Neural progenitor cell (in vitro differentiated cells): ENCODE results near the gene NEU1. TPM values are rescaled to one million over a fixed set of nuclear protein-coding genes. Genes with fewer than 3 reads are reported as not detected.
"Not testable (repeated sequence)": the region's sequence is repeated elsewhere in the genome, so short reads cannot be mapped to it uniquely, and the experiment has no call there.

ENCODE experiments used
- DNase-seq: peaks from one replicate; pipeline ENCODE4 v3.0.0-alpha.2; 2016; ENCODE audit warnings: low spot score
- H2AFZ ChIP-seq: fragments of 200-600 bp; sonication (generic); replicated peaks from 2 replicates; pipeline ENCODE4 v1.6.1; 2016; ENCODE audit warnings: antibody characterized with exemption
- H3F3A ChIP-seq: fragments of 200-600 bp; sonication (generic); 2 replicates; pipeline ENCODE4 v1.6.1; 2016; ENCODE audit warnings: antibody characterized with exemption, low read depth
- H3K27ac ChIP-seq: fragments of 200-600 bp; sonication (generic); 2 replicates; pipeline ENCODE4 v1.5.1; 2016; ENCODE audit warnings: mild to moderate bottlenecking
- H3K27me3 ChIP-seq: fragments of 200-600 bp; sonication (generic); 2 replicates; pipeline ENCODE4 v1.6.1; 2016; ENCODE audit warnings: mild to moderate bottlenecking, moderate library complexity
- H3K36me3 ChIP-seq: fragments of 200-600 bp; sonication (generic); 2 replicates; pipeline ENCODE4 v1.5.1; 2016
- H3K4me1 ChIP-seq: fragments of 200-600 bp; sonication (generic); 2 replicates; pipeline ENCODE4 v1.6.1; 2016; ENCODE audit warnings: mixed run types
- H3K4me2 ChIP-seq: fragments of 200-600 bp; sonication (generic); 2 replicates; pipeline ENCODE4 v1.6.1; 2016
- H3K4me3 ChIP-seq: fragments of 200-600 bp; sonication (generic); 2 replicates; pipeline ENCODE4 v1.5.1; 2016
- H3K79me2 ChIP-seq: fragments of 200-600 bp; sonication (generic); 2 replicates; pipeline ENCODE4 v1.6.1; 2016; ENCODE audit warnings: low read depth
- H3K9ac ChIP-seq: fragments of 200-600 bp; sonication (generic); 2 replicates; pipeline ENCODE4 v1.6.1; 2016
- H3K9me3 ChIP-seq: fragments of 200-600 bp; sonication (generic); 2 replicates; pipeline ENCODE4 v1.5.1; 2016; ENCODE audit warnings: low read depth
- H4K20me1 ChIP-seq: fragments of 200-600 bp; sonication (generic); 2 replicates; pipeline ENCODE4 v1.6.1; 2016; ENCODE audit warnings: low read depth
- H3K27ac Mint-ChIP-seq: 3 replicates; pipeline ENCODE4 v1.8.0; 2021; ENCODE audit warnings: mixed read lengths
- H3K27me3 Mint-ChIP-seq: 2 replicates; pipeline ENCODE4 v1.8.0; 2022; ENCODE audit warnings: low read depth, mild to moderate bottlenecking, inconsistent platforms, moderate library complexity, mixed read lengths; ENCODE audit not compliant: insufficient read depth
- H3K36me3 Mint-ChIP-seq: 3 replicates; pipeline ENCODE4 v1.8.0; 2021; ENCODE audit warnings: mixed read lengths
- H3K4me1 Mint-ChIP-seq: 3 replicates; pipeline ENCODE4 v1.8.0; 2021; ENCODE audit warnings: mixed read lengths
- H3K4me3 Mint-ChIP-seq: 3 replicates; pipeline ENCODE4 v1.8.0; 2021; ENCODE audit warnings: mild to moderate bottlenecking, moderate library complexity, mixed read lengths
- H3K9me3 Mint-ChIP-seq: 3 replicates; pipeline ENCODE4 v1.8.0; 2020; ENCODE audit warnings: mixed read lengths
- CTCF ChIP-seq: fragments of 200-600 bp; sonication (generic); IDR thresholded peaks from 2 replicates; pipeline ENCODE4 v1.5.1; 2017; ENCODE audit warnings: antibody characterized with exemption, mild to moderate bottlenecking
- EZH2 ChIP-seq: fragments of 200-600 bp; sonication (generic); IDR thresholded peaks from 2 replicates; pipeline ENCODE4 v1.6.1; 2017; ENCODE audit warnings: antibody characterized with exemption, mild to moderate bottlenecking, moderate library complexity
- EZH2phosphoT487 ChIP-seq: fragments of 200-600 bp; sonication (generic); IDR thresholded peaks from 2 replicates; pipeline ENCODE4 v1.6.1; 2017; ENCODE audit warnings: antibody characterized with exemption
- small RNA-seq: library from RNA; depleted of rRNA; stranded (forward); fragments of <200 nt; gene quantifications from one replicate; pipeline ENCODE3, GENCODE V24; 2015
- total RNA-seq: library from RNA; depleted of rRNA; stranded (reverse); fragments of >200 nt; gene quantifications from 2 replicates; pipeline ENCODE4 v1.2.3, GENCODE V29; 2015; ENCODE audit warnings: low replicate concordance

Gene NEU1
- total RNA-seq, 1 donor from 2014 or later = 17.4 TPM

- DNase-seq = no peak
- H3K4me1 Mint-ChIP-seq = peaks cover 10% of the 10 kb centered on the region
- peaks cover 35% of the 10 kb centered on the region for H3F3A ChIP-seq
- H3K27me3 ChIP-seq = no peaks in the 10 kb centered on the region
- H3K4me3 Mint-ChIP-seq = no peak overlapping the region
- no peaks in the 10 kb centered on the region for H3K36me3 Mint-ChIP-seq
- H4K20me1 ChIP-seq = no peaks in the 10 kb centered on the region
- no peak overlapping the region for H3K27ac Mint-ChIP-seq
- no peaks in the 10 kb centered on the region for H3K36me3 ChIP-seq
- peaks cover 8% of the 10 kb centered on the region for H3K27me3 Mint-ChIP-seq
- no peaks in the 10 kb centered on the region for H3K9me3 ChIP-seq
- no peak overlapping the region for H3K4me3 ChIP-seq
- no peak overlapping the region for H3K27ac ChIP-seq
- H2AFZ ChIP-seq = no peak overlapping the region
- peaks cover under 1% of the 10 kb centered on the region for H3K79me2 ChIP-seq
- H3K9ac ChIP-seq = no peak overlapping the region
- H3K9me3 Mint-ChIP-seq = peaks cover 2% of the 10 kb centered on the region
- H3K4me1 ChIP-seq = peaks cover 11% of the 10 kb centered on the region
- no peak overlapping the region for H3K4me2 ChIP-seq
- TF ChIP-seq CTCF (no peak), EZH2phosphoT487 (no peak), EZH2 (no peak)
Observed at GRCh38 chr6:31811645-31812044, 51.0 kb downstream of the NEU1 start.

- not testable (repeated sequence) for H3K9me3 Mint-ChIP-seq, H3K27ac Mint-ChIP-seq
Observed at GRCh38 chr6:31808599-31808998, 54.0 kb downstream of the NEU1 start.

More at GRCh38 chr6:31808599-31808998, 54.0 kb downstream of the NEU1 start:
- not testable (repeated sequence) for H3K36me3 Mint-ChIP-seq, H3K4me3 Mint-ChIP-seq, H4K20me1 ChIP-seq, H3K9me3 ChIP-seq, DNase-seq, H3K9ac ChIP-seq, H3K27me3 ChIP-seq, H2AFZ ChIP-seq, H3K36me3 ChIP-seq, H3K27me3 Mint-ChIP-seq, H3K4me3 ChIP-seq, H3K4me2 ChIP-seq, H3K27ac ChIP-seq, H3K4me1 Mint-ChIP-seq
- Histone ChIP-seq H3K79me2 (peaks cover 31% of the 10 kb centered on the region), H3F3A (peaks cover 34% of the 10 kb centered on the region), H3K4me1 (peaks cover 13% of the 10 kb centered on the region)

Small RNAs within 50 kb of the gene (small RNA-seq; reads per million reads assigned to genes)
- gene SNORD48 (186 reads per million, percentile 99 among the genes with 10 or more reads in this experiment), gene SNORD52 (not detected)

Other genes with a start within 250 kb of the NEU1 start
- gene AIF1, start 247.6 kb downstream of the NEU1 start, total RNA-seq = not detected in 2 replicates
- gene PRRC2A, start 242.1 kb downstream of the NEU1 start, total RNA-seq = 55.5 and 138 TPM in 2 replicates
- gene BAG6, start 210.2 kb downstream of the NEU1 start, total RNA-seq = 171 and 310 TPM in 2 replicates
- gene APOM, start 206.9 kb downstream of the NEU1 start, total RNA-seq = 2.6 and 4.2 TPM in 2 replicates
- 14.6 and 17.1 TPM in 2 replicates for gene C6orf47, start 202.0 kb downstream of the NEU1 start, total RNA-seq
- gene GPANK1, start 197.8 kb downstream of the NEU1 start, total RNA-seq = 20.2 and 21.0 TPM in 2 replicates
- 126 and 190 TPM in 2 replicates for gene CSNK2B, start 196.7 kb downstream of the NEU1 start, total RNA-seq
- gene LY6G5B, start 192.8 kb downstream of the NEU1 start, total RNA-seq = 2.8 and 8.6 TPM in 2 replicates
- gene LY6G5C, start 181.8 kb downstream of the NEU1 start, total RNA-seq = 0.09 TPM in 1 of 2 replicates, not detected in the other
- 21.3 and 45.0 TPM in 2 replicates for gene ABHD16A, start 159.5 kb downstream of the NEU1 start, total RNA-seq
- gene LY6G6F, start 156.0 kb downstream of the NEU1 start, total RNA-seq = not detected in 2 replicates
- gene LY6G6D, start 147.5 kb downstream of the NEU1 start, total RNA-seq = 0.90 TPM in 1 of 2 replicates, not detected in the other
- gene LY6G6C, start 141.1 kb downstream of the NEU1 start, total RNA-seq = not detected in 2 replicates
- not detected in 2 replicates for gene MPIG6B, start 139.4 kb downstream of the NEU1 start, total RNA-seq
- 94.3 and 202 TPM in 2 replicates for gene DDAH2, start 133.5 kb downstream of the NEU1 start, total RNA-seq
- 234 and 307 TPM in 2 replicates for gene CLIC1, start 126.3 kb downstream of the NEU1 start, total RNA-seq
- gene MSH5, start 122.8 kb downstream of the NEU1 start, total RNA-seq = 45.5 and 50.9 TPM in 2 replicates
- 10.1 and 11.9 TPM in 2 replicates for gene SAPCD1, start 100.2 kb downstream of the NEU1 start, total RNA-seq
- 0.15 and 0.34 TPM in 2 replicates for gene VWA7, start 85.5 kb downstream of the NEU1 start, total RNA-seq
- 34.1 and 66.8 TPM in 2 replicates for gene VARS1, start 67.1 kb downstream of the NEU1 start, total RNA-seq
- gene LSM2, start 55.9 kb downstream of the NEU1 start, total RNA-seq = 105 and 125 TPM in 2 replicates
- gene HSPA1L, start 47.5 kb downstream of the NEU1 start, total RNA-seq = 0.49 and 1.2 TPM in 2 replicates
- gene HSPA1A, start 47.3 kb downstream of the NEU1 start, total RNA-seq = 36.0 and 84.3 TPM in 2 replicates
- 35.3 and 65.1 TPM in 2 replicates for gene HSPA1B, start 35.1 kb downstream of the NEU1 start, total RNA-seq
- gene SLC44A4, start 16.2 kb upstream of the NEU1 start, total RNA-seq = 0.32 and 0.93 TPM in 2 replicates
- gene EHMT2, start 34.9 kb upstream of the NEU1 start, total RNA-seq = 93.3 and 189 TPM in 2 replicates
- 8.4 and 25.6 TPM in 2 replicates for gene ZBTB12, start 39.3 kb upstream of the NEU1 start, total RNA-seq
- gene C2, start 64.9 kb upstream of the NEU1 start, total RNA-seq = 1.1 and 1.4 TPM in 2 replicates
- gene CFB, start 83.3 kb upstream of the NEU1 start, total RNA-seq = 0.50 TPM in 1 of 2 replicates, not detected in the other
- 129 and 135 TPM in 2 replicates for gene NELFE, start 96.2 kb upstream of the NEU1 start, total RNA-seq
- 21.0 and 50.5 TPM in 2 replicates for gene SKIC2, start 96.4 kb upstream of the NEU1 start, total RNA-seq
- gene DXO, start 109.3 kb upstream of the NEU1 start, total RNA-seq = 10.2 and 23.0 TPM in 2 replicates
- 1.7 and 4.3 TPM in 2 replicates for gene C4A, start 119.2 kb upstream of the NEU1 start, total RNA-seq
- gene C4B, start 152.0 kb upstream of the NEU1 start, total RNA-seq = 0.30 and 1.5 TPM in 2 replicates
- 0.09 TPM in 1 of 2 replicates, not detected in the other for gene CYP21A2, start 175.6 kb upstream of the NEU1 start, total RNA-seq
- gene TNXB, start 246.5 kb upstream of the NEU1 start, total RNA-seq = 0.71 and 3.2 TPM in 2 replicates